ENCODE data around the gene PALMD. TPM values are rescaled to one million over a fixed set of nuclear protein-coding genes. Genes with fewer than 3 reads are reported as not detected.

The PALMD gene
- total and polyA plus RNA-seq, 2 donors = 19.0 to 21.1 TPM

DNA sequence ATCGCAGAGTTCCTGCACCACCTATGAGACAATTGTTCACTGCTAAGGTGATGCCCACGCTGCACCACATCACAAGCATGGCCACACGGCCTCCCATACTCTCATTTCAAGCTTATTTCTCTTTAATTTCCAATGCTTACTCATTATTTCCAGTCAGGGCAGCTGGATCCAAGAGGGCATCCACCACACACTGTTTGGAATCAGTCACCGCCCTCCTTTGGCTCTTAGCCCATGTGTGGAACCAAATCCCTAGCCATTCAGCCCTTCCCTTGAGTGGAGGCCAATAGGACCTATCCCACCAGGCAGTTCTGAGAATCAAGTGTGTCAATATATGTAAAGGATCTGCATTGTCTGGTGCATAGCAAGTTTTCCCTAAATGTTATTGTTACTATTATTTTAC lies 26.3 kb upstream of the PALMD start:
- WGBS = 84% methylated on average over 4 of the region's 4 CpGs
- no peak for DNase-seq (ENCODE audit: extremely low spot score)
- Histone ChIP-seq H3K4me3 (ENCODE audit: low read depth, low read length) (no peak overlapping the region), H3K36me3 (ENCODE audit: insufficient read depth) (no peaks in the 10 kb centered on the region), H3K27ac (ENCODE audit: low read depth) (no peak overlapping the region), H3K4me1 (ENCODE audit: insufficient read depth) (no peaks in the 10 kb centered on the region)

- Histone ChIP-seq H3K4me1 (ENCODE audit: insufficient read depth) (no peaks in the 10 kb centered on the region), H3K36me3 (ENCODE audit: insufficient read depth) (no peaks in the 10 kb centered on the region), H3K4me3 (ENCODE audit: low read depth, low read length) (no peak overlapping the region), H3K27ac (ENCODE audit: low read depth) (no peak overlapping the region)
- WGBS = 94% methylated on average over 8 of the region's 8 CpGs
- DNase-seq (ENCODE audit: extremely low spot score) = no peak
Observed at GRCh38 chr1:99621340-99621901, 24.5 kb upstream of the PALMD start.

GRCh38 chr1:99622702-99623347 lies 23.1 kb upstream of the PALMD start:
- WGBS = 97% methylated on average over 4 of the region's 4 CpGs
- H3K27ac ChIP-seq (ENCODE audit: low read depth) = no peak overlapping the region
- no peak for DNase-seq (ENCODE audit: extremely low spot score)
- H3K4me3 ChIP-seq (ENCODE audit: low read depth, low read length) = no peak overlapping the region
- H3K36me3 ChIP-seq (ENCODE audit: insufficient read depth) = no peaks in the 10 kb centered on the region
- no peaks in the 10 kb centered on the region for H3K4me1 ChIP-seq (ENCODE audit: insufficient read depth)

DNA sequence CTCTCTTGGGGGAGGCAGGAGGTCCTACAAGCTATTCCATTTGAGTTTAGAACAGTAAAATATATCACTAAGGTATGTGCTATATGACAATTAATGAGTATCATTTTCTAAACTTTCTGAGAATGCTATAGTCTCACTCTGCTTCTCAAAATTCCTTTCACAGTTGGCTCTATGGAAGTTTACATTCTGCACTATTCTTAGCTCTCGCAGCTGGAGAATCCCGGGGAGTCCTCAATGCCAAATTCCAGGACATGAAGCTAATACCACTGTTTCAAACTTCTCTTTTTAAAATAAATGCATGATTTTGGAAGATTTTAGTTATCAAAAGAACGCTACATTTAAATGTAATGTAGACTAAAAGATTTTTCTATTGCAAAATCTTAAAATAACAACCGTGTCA lies 22.4 kb upstream of the PALMD start:
- Histone ChIP-seq H3K36me3 (ENCODE audit: insufficient read depth) (no peaks in the 10 kb centered on the region), H3K4me3 (ENCODE audit: low read depth, low read length) (no peak overlapping the region), H3K27ac (ENCODE audit: low read depth) (no peak overlapping the region), H3K4me1 (ENCODE audit: insufficient read depth) (no peaks in the 10 kb centered on the region)
- WGBS = 25% methylated on average over 4 of the region's 4 CpGs
- DNase-seq (ENCODE audit: extremely low spot score) = no peak

- 71% methylated on average over 5 of the region's 5 CpGs for WGBS
- H3K27ac ChIP-seq (ENCODE audit: low read depth) = no peak overlapping the region
- H3K36me3 ChIP-seq (ENCODE audit: insufficient read depth) = no peaks in the 10 kb centered on the region
- H3K4me3 ChIP-seq (ENCODE audit: low read depth, low read length) = no peak overlapping the region
- H3K4me1 ChIP-seq (ENCODE audit: insufficient read depth) = no peaks in the 10 kb centered on the region
- DNase-seq (ENCODE audit: extremely low spot score) = no peak
Observed at GRCh38 chr1:99627615-99628014, 18.3 kb upstream of the PALMD start.

DNA sequence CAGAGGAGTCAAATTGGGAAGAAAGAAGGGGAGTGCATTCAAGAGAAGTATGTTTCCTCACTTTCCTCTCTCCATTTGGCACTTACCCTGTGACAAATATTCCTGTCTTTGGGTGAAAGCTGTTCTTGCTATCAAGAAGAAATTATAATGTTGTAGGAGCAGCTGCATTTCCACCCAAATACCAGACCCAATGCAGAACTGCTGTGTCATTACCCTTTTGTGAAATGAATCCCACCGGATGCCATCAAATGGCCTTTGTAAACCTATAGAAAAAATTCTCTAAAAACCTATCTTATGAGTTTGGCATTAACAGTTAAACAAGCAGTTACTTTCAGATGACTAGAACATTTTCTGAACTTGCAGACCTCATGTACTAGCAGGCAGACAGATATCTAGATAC lies 16.7 kb upstream of the PALMD start:
- Histone ChIP-seq H3K4me3 (ENCODE audit: low read depth, low read length) (no peak overlapping the region), H3K27ac (ENCODE audit: low read depth) (no peak overlapping the region), H3K4me1 (ENCODE audit: insufficient read depth) (no peaks in the 10 kb centered on the region), H3K36me3 (ENCODE audit: insufficient read depth) (no peaks in the 10 kb centered on the region)
- 47% methylated on average over 1 of the region's 1 CpG for WGBS
- no peak for DNase-seq (ENCODE audit: extremely low spot score)

GRCh38 chr1:99634971-99635624 lies 10.8 kb upstream of the PALMD start:
- H3K4me3 ChIP-seq (ENCODE audit: low read depth, low read length) = no peak overlapping the region
- DNase-seq (ENCODE audit: extremely low spot score) = no peak
- WGBS = 77% methylated on average over 3 of the region's 3 CpGs
- H3K36me3 ChIP-seq (ENCODE audit: insufficient read depth) = no peaks in the 10 kb centered on the region
- H3K27ac ChIP-seq (ENCODE audit: low read depth) = no peak overlapping the region
- no peaks in the 10 kb centered on the region for H3K4me1 ChIP-seq (ENCODE audit: insufficient read depth)

DNA sequence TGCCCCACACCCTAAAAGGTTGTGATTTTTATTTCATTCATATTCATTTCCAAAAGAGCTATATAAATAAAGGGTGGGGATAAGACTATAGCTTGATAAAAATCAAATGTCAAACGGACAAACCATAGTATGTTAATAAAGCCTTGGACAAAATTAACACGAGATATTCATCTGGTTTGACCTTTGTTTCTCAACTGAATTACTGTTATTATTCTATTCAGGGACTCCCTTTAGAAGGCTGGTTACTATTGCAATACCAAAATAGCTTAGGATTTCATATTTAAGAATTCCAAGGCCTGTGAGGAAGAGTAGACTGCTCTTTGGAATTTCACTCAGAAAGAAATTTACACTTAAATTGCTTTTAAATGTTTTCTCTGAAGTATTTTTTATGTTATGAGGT lies 10.2 kb upstream of the PALMD start:
- H3K4me1 ChIP-seq (ENCODE audit: insufficient read depth) = no peaks in the 10 kb centered on the region
- H3K4me3 ChIP-seq (ENCODE audit: low read depth, low read length) = no peak overlapping the region
- DNase-seq (ENCODE audit: extremely low spot score) = no peak
- H3K27ac ChIP-seq (ENCODE audit: low read depth) = no peak overlapping the region
- 79% methylated on average over 2 of the region's 2 CpGs for WGBS
- H3K36me3 ChIP-seq (ENCODE audit: insufficient read depth) = no peaks in the 10 kb centered on the region

DNA sequence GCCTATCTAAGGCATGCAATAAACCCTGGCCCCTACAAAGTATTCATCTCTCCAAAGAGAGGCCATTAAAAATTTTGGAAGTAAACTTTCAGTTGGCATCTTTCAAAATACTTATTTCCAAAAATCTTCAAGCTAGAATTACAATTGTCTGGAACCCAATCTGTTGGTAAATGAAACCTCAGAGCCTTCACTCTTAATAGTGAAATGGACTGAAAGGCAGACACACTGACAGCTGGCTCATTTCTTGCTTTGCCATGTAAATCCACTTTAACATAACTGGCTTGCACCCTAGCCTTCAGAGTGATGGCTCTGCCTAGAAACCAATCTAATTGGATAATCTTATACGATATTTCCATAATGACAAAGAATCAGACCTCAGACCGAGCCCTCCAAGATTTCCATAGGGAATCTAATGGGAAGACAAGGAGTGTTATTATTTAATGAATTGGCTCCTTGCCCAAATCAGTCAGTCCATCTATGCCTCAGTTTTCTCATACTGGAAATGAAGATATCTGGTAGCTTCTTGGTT lies 9.2 kb upstream of the PALMD start:
- H3K4me1 ChIP-seq (ENCODE audit: insufficient read depth) = no peaks in the 10 kb centered on the region
- 82% methylated on average over 2 of the region's 2 CpGs for WGBS
- no peaks in the 10 kb centered on the region for H3K36me3 ChIP-seq (ENCODE audit: insufficient read depth)
- DNase-seq (ENCODE audit: extremely low spot score) = no peak
- no peak overlapping the region for H3K4me3 ChIP-seq (ENCODE audit: low read depth, low read length)
- no peak overlapping the region for H3K27ac ChIP-seq (ENCODE audit: low read depth)

- Histone ChIP-seq H3K4me3 (ENCODE audit: low read depth, low read length) (no peak overlapping the region), H3K36me3 (ENCODE audit: insufficient read depth) (no peaks in the 10 kb centered on the region), H3K4me1 (ENCODE audit: insufficient read depth) (no peaks in the 10 kb centered on the region), H3K27ac (ENCODE audit: low read depth) (no peak overlapping the region)
- no peak for DNase-seq (ENCODE audit: extremely low spot score)
- 77% methylated on average over 3 of the region's 3 CpGs for WGBS
Observed at GRCh38 chr1:99638853-99639252, 7.1 kb upstream of the PALMD start.

DNA sequence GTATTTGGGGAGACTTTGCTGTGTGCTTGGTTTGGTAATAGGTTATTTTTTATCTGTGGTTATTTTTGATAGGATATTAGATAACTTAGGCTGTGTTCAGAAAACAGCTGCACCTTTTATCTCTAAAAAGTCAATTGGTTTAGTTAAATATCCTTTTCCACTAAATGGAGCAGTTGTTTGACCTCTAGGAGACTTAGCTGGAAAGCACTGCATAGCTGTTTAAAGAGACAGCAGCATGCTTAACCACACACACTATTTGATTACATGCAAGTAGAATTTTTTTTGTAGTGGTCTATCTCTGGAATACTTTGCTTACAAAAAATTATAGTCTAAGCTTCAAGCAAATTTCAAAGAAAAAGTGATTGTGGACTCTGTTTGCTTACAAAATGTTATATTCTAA lies 6.5 kb upstream of the PALMD start:
- Histone ChIP-seq H3K27ac (ENCODE audit: low read depth) (no peak overlapping the region), H3K4me3 (ENCODE audit: low read depth, low read length) (no peak overlapping the region), H3K36me3 (ENCODE audit: insufficient read depth) (no peaks in the 10 kb centered on the region), H3K4me1 (ENCODE audit: insufficient read depth) (no peaks in the 10 kb centered on the region)
- DNase-seq (ENCODE audit: extremely low spot score) = no peak

- H3K36me3 ChIP-seq (ENCODE audit: insufficient read depth) = no peaks in the 10 kb centered on the region
Observed at GRCh38 chr1:99639945-99640344, 6.0 kb upstream of the PALMD start.

GRCh38 chr1:99640672-99641071 lies 5.2 kb upstream of the PALMD start:
- Histone ChIP-seq H3K4me3 (ENCODE audit: low read depth, low read length) (no peak overlapping the region), H3K4me1 (ENCODE audit: insufficient read depth) (no peaks in the 10 kb centered on the region)

More at GRCh38 chr1:99639945-99640344, 6.0 kb upstream of the PALMD start:
- no peak for DNase-seq (ENCODE audit: extremely low spot score)
- Histone ChIP-seq H3K4me3 (ENCODE audit: low read depth, low read length) (no peak overlapping the region), H3K4me1 (ENCODE audit: insufficient read depth) (no peaks in the 10 kb centered on the region), H3K27ac (ENCODE audit: low read depth) (no peak overlapping the region)

DNA sequence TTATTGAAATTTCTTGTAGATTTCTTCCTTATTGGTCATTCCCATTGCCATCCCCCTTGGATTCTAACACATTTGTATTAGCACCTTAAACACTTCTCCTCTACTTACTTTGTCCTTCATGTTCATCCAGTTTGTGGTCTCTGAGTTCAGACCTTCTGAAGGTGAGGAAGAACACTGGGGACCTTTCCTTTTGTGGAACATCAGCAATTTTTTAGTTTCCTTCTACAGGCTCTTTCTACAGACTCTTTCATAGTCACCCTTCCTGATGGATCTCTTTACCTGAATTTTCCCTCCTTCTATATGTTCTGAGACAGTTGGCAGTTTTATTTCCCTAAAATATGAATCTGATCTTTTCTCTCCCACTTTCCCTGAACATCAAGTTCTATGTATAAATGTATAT lies 4.4 kb upstream of the PALMD start:
- H3K4me3 ChIP-seq (ENCODE audit: low read depth, low read length) = no peak overlapping the region
- no peaks in the 10 kb centered on the region for H3K36me3 ChIP-seq (ENCODE audit: insufficient read depth)
- no peaks in the 10 kb centered on the region for H3K4me1 ChIP-seq (ENCODE audit: insufficient read depth)
- DNase-seq (ENCODE audit: extremely low spot score) = no peak
- H3K27ac ChIP-seq (ENCODE audit: low read depth) = no peak overlapping the region

More at GRCh38 chr1:99640672-99641071, 5.2 kb upstream of the PALMD start:
- Histone ChIP-seq H3K36me3 (ENCODE audit: insufficient read depth) (no peaks in the 10 kb centered on the region), H3K27ac (ENCODE audit: low read depth) (no peak overlapping the region)
- no peak for DNase-seq (ENCODE audit: extremely low spot score)

Measured in urinary bladder (tissue), 4 donors.